ENCODE measurements around the gene PIK3CG.
A peak's percentile ranks its signal among the peaks of the same experiment; 100 is the strongest.

Gene PIK3CG

DNA sequence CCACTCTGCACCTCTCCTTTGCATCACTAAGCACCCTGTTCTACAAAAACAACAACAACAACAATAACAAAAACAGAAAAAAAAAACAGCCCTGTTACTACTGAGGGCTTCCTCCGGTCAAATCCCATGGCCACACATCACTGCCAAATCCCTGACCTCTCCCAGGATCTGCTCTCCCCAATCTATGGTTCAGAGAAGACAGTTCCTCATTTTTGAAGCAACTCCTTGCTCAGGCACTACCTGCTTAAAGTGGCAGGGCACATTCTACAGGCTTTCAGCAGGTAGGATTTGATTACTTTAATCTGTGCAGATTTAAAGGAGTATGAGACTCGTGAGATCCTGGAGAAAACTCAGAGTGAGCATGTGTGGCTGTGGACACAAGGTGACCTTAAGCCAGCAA, 46.9 kb downstream of the PIK3CG start:
- Histone ChIP-seq H3K36me3 (replicated peaks; ENCODE audit: low read depth, low read length) (peaks cover 12% of the 10 kb centered on the region), H3K27me3 (ENCODE audit: low read depth, low read length) (no peaks in the 10 kb centered on the region), H2AFZ (ENCODE audit: low read depth, low read length) (no peak overlapping the region), H4K20me1 (ENCODE audit: insufficient read depth, low read length) (no peaks in the 10 kb centered on the region), H3K27ac (ENCODE audit: low read length) (peak overlapping the region; percentile 92), H3K4me2 (ENCODE audit: low read length) (peak overlapping the region; percentile 61), H3K9me3 (ENCODE audit: insufficient read depth, low read length) (no peaks in the 10 kb centered on the region), H3K4me1 (ENCODE audit: low read length) (peaks cover 69% of the 10 kb centered on the region), H3K9ac (ENCODE audit: low read length) (peak overlapping the region; percentile 56), H3K4me3 (ENCODE audit: low read length) (no peak overlapping the region; the same call in 1 of the 2 replicates), H3K79me2 (ENCODE audit: low read length) (no peaks in the 10 kb centered on the region)
- TF ChIP-seq CTCF (IDR thresholded peaks at IDR 0.05; ENCODE audit: low read depth, low read length) (no peak), EZH2phosphoT487 (IDR thresholded peaks at IDR 0.05; ENCODE audit: low read depth) (no peak)

GRCh38 chr7:106914018-106914607, 49.0 kb downstream of the PIK3CG start:
- Histone ChIP-seq H3K27me3 (ENCODE audit: low read depth, low read length) (no peaks in the 10 kb centered on the region), H3K4me1 (ENCODE audit: low read length) (peaks cover 89% of the 10 kb centered on the region), H3K9ac (ENCODE audit: low read length) (peak overlapping the region; percentile 56; the same call in 1 of the 2 replicates), H3K27ac (ENCODE audit: low read length) (peak overlapping the region; percentile 92), H3K9me3 (ENCODE audit: insufficient read depth, low read length) (no peaks in the 10 kb centered on the region), H3K4me3 (ENCODE audit: low read length) (no peak overlapping the region), H2AFZ (ENCODE audit: low read depth, low read length) (no peak overlapping the region), H3K36me3 (replicated peaks; ENCODE audit: low read depth, low read length) (peaks cover 14% of the 10 kb centered on the region), H3K4me2 (ENCODE audit: low read length) (peak overlapping the region; percentile 59; the same call in 1 of the 2 replicates), H4K20me1 (ENCODE audit: insufficient read depth, low read length) (no peaks in the 10 kb centered on the region), H3K79me2 (ENCODE audit: low read length) (no peaks in the 10 kb centered on the region)
- no peak for TF ChIP-seq EZH2phosphoT487 (IDR thresholded peaks at IDR 0.05; ENCODE audit: low read depth)
- TF ChIP-seq CTCF (IDR thresholded peaks at IDR 0.05; ENCODE audit: low read depth, low read length) = no peak

- H3K79me2 ChIP-seq (ENCODE audit: low read length) = no peaks in the 10 kb centered on the region
- no peaks in the 10 kb centered on the region for H3K9me3 ChIP-seq (ENCODE audit: insufficient read depth, low read length)
- H2AFZ ChIP-seq (ENCODE audit: low read depth, low read length) = no peak overlapping the region
- no peaks in the 10 kb centered on the region for H3K27me3 ChIP-seq (ENCODE audit: low read depth, low read length)
- peaks cover 86% of the 10 kb centered on the region for H3K4me1 ChIP-seq (ENCODE audit: low read length)
- peaks cover 8% of the 10 kb centered on the region for H3K36me3 ChIP-seq (replicated peaks; ENCODE audit: low read depth, low read length)
- peak overlapping the region; percentile 56 for H3K9ac ChIP-seq (ENCODE audit: low read length)
- H4K20me1 ChIP-seq (ENCODE audit: insufficient read depth, low read length) = no peaks in the 10 kb centered on the region
- peak overlapping the region; percentile 59 for H3K4me2 ChIP-seq (ENCODE audit: low read length)
- peak overlapping the region; percentile 92 for H3K27ac ChIP-seq (ENCODE audit: low read length)
- TF ChIP-seq EZH2phosphoT487 (IDR thresholded peaks at IDR 0.05; ENCODE audit: low read depth) = no peak
- no peak for TF ChIP-seq CTCF (IDR thresholded peaks at IDR 0.05; ENCODE audit: low read depth, low read length)
- peak overlapping the region; percentile 9 for H3K4me3 ChIP-seq (ENCODE audit: low read length)
Measured at GRCh38 chr7:106915407-106915806, 50.3 kb downstream of the PIK3CG start.

DNA sequence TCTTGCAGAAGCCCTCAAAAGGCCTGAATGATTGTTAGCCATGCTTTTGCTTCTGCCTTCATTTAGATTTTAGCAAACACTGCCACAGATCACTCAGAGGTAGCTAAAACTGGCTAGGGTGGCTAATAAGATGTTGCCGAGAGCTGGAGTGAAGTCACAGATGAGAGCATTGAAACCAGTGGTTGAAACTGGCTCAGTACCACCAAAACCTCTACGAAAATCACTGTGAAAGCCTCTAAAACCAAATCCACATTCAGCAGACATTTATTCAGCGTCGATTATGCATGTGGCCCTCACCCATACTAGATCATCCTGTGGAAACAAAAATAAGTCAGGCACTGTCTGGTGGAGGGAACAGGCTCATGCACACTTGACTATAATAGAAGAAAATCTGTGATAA, 50.8 kb downstream of the PIK3CG start:
- TF ChIP-seq EZH2phosphoT487 (IDR thresholded peaks at IDR 0.05; ENCODE audit: low read depth) = peak; percentile 62; the same call in 1 of the 2 replicates
- no peak for TF ChIP-seq CTCF (IDR thresholded peaks at IDR 0.05; ENCODE audit: low read depth, low read length)
- Histone ChIP-seq H3K4me1 (ENCODE audit: low read length) (peaks cover 82% of the 10 kb centered on the region), H3K9me3 (ENCODE audit: insufficient read depth, low read length) (no peaks in the 10 kb centered on the region), H3K27me3 (ENCODE audit: low read depth, low read length) (no peaks in the 10 kb centered on the region), H3K27ac (ENCODE audit: low read length) (peak overlapping the region; percentile 92), H3K4me2 (ENCODE audit: low read length) (peak overlapping the region; percentile 59), H3K36me3 (replicated peaks; ENCODE audit: low read depth, low read length) (peaks cover 8% of the 10 kb centered on the region), H2AFZ (ENCODE audit: low read depth, low read length) (no peak overlapping the region), H3K4me3 (ENCODE audit: low read length) (peak overlapping the region; percentile 20), H4K20me1 (ENCODE audit: insufficient read depth, low read length) (no peaks in the 10 kb centered on the region), H3K79me2 (ENCODE audit: low read length) (no peaks in the 10 kb centered on the region), H3K9ac (ENCODE audit: low read length) (peak overlapping the region; percentile 75)
